ENCODE results near the gene CLASP2.

The CLASP2 gene

GRCh38 chr3:33579840-33580239, 138.2 kb downstream of the CLASP2 start:
- ATAC-seq: no peak
- no peak for TF ChIP-seq CSRNP3 (CRISPR knock-in tag; IDR thresholded peaks at IDR 0.05)
- no peak for TF ChIP-seq POU6F1 (CRISPR knock-in tag; IDR thresholded peaks at IDR 0.05; ENCODE audit: borderline replicate concordance, low read depth)
- TF ChIP-seq SNAI2 (CRISPR knock-in tag; IDR thresholded peaks at IDR 0.05): no peak
- TF ChIP-seq OSR1 (CRISPR knock-in tag; IDR thresholded peaks at IDR 0.05): no peak
- no peak for TF ChIP-seq TSHZ2 (CRISPR knock-in tag; IDR thresholded peaks at IDR 0.05)
- TF ChIP-seq ZNF8 (CRISPR knock-in tag; IDR thresholded peaks at IDR 0.05): no peak
- TF ChIP-seq PATZ1 (CRISPR knock-in tag; IDR thresholded peaks at IDR 0.05; ENCODE audit: borderline replicate concordance): no peak
- TF ChIP-seq ZNF565 (CRISPR knock-in tag; conservative IDR thresholded peaks at IDR 0.05; ENCODE audit: low read depth): no peak
- no peak for TF ChIP-seq RARB (CRISPR knock-in tag; IDR thresholded peaks at IDR 0.05)
- TF ChIP-seq TCF4 (CRISPR knock-in tag; IDR thresholded peaks at IDR 0.05; ENCODE audit: borderline replicate concordance): no peak
- TF ChIP-seq ZFP3 (CRISPR knock-in tag; IDR thresholded peaks at IDR 0.05): no peak
- no peak for TF ChIP-seq CSDC2 (CRISPR knock-in tag; IDR thresholded peaks at IDR 0.05)
- no peak for TF ChIP-seq PPARA (CRISPR knock-in tag; IDR thresholded peaks at IDR 0.05; ENCODE audit: borderline replicate concordance)
- no peak for TF ChIP-seq GLIS3 (CRISPR knock-in tag; IDR thresholded peaks at IDR 0.05)
- no peak for TF ChIP-seq TOX (CRISPR knock-in tag; IDR thresholded peaks at IDR 0.05; ENCODE audit: borderline replicate concordance)
- no peak for TF ChIP-seq CREB5 (CRISPR knock-in tag; IDR thresholded peaks at IDR 0.05; ENCODE audit: low read depth)
- TF ChIP-seq ISL1 (CRISPR knock-in tag; IDR thresholded peaks at IDR 0.05): no peak
- TF ChIP-seq ZFP30 (CRISPR knock-in tag; IDR thresholded peaks at IDR 0.05): no peak
- no peak for TF ChIP-seq ESRRG (CRISPR knock-in tag; IDR thresholded peaks at IDR 0.05)

GRCh38 chr3:33579178-33579510, 138.9 kb downstream of the CLASP2 start:
- ATAC-seq: no peak
- TF ChIP-seq ZFP3 (CRISPR knock-in tag; IDR thresholded peaks at IDR 0.05) (no peak), TSHZ2 (CRISPR knock-in tag; IDR thresholded peaks at IDR 0.05) (no peak), ZNF8 (CRISPR knock-in tag; IDR thresholded peaks at IDR 0.05) (no peak), CSDC2 (CRISPR knock-in tag; IDR thresholded peaks at IDR 0.05) (no peak), OSR1 (CRISPR knock-in tag; IDR thresholded peaks at IDR 0.05) (no peak), PATZ1 (CRISPR knock-in tag; IDR thresholded peaks at IDR 0.05; ENCODE audit: borderline replicate concordance) (no peak), ESRRG (CRISPR knock-in tag; IDR thresholded peaks at IDR 0.05) (no peak), POU6F1 (CRISPR knock-in tag; IDR thresholded peaks at IDR 0.05; ENCODE audit: borderline replicate concordance, low read depth) (no peak), CSRNP3 (CRISPR knock-in tag; IDR thresholded peaks at IDR 0.05) (no peak)

Data from SK-N-SH treated with all-trans-retinoic acid at 6 μM for 48 hours (cell line).